Gastroesophageal sphincter (tissue), 3 donors: ENCODE measurements around the gene CUL9.

Experiments used
- POLR2A ChIP-seq, 2 donors: fragments of 450-650 bp; IDR thresholded peaks; one replicate each; pipeline ENCODE4 v1.6.1; 2017; ENCODE audit warnings: antibody characterized with exemption in 2 of 2, mild to moderate bottlenecking in 2 of 2, moderate library complexity in 1 of 2
- POLR2AphosphoS5 ChIP-seq: sonication (generic); formaldehyde crosslinking; IDR thresholded peaks from one replicate; pipeline ENCODE4 v1.6.1; 2017; ENCODE audit warnings: antibody characterized with exemption
- TF ChIP-seq, protein P1 (sequence below), 4 experiments: fragments of 200-600 bp in 2 of 4; fragments of 450-650 bp in 2 of 4; sonication (generic) in 1 of 4; IDR thresholded peaks; one replicate each; pipeline ENCODE4 v1.5.1; 2017 to 2019; ENCODE audit warnings: antibody characterized with exemption in 4 of 4, mild to moderate bottlenecking in 2 of 4, moderate library complexity in 2 of 4

GRCh38 chr6:43248101-43248500, 66.1 kb downstream of the CUL9 start:
- no peak for TF ChIP-seq POLR2A (IDR thresholded peaks at IDR 0.05)
- TF ChIP-seq, protein P1, sequence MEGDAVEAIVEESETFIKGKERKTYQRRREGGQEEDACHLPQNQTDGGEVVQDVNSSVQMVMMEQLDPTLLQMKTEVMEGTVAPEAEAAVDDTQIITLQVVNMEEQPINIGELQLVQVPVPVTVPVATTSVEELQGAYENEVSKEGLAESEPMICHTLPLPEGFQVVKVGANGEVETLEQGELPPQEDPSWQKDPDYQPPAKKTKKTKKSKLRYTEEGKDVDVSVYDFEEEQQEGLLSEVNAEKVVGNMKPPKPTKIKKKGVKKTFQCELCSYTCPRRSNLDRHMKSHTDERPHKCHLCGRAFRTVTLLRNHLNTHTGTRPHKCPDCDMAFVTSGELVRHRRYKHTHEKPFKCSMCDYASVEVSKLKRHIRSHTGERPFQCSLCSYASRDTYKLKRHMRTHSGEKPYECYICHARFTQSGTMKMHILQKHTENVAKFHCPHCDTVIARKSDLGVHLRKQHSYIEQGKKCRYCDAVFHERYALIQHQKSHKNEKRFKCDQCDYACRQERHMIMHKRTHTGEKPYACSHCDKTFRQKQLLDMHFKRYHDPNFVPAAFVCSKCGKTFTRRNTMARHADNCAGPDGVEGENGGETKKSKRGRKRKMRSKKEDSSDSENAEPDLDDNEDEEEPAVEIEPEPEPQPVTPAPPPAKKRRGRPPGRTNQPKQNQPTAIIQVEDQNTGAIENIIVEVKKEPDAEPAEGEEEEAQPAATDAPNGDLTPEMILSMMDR (IDR thresholded peaks at IDR 0.05), result no peak
- TF ChIP-seq POLR2AphosphoS5, result no peak
